GM06990 (cell line): ENCODE results near the gene AK5.

Experiments
- DNase-seq: peaks from one replicate; pipeline ENCODE4 v3.0.0-alpha.2; 2011; ENCODE audit not compliant: insufficient read length; ENCODE audit errors: extremely low read depth
- H3K27me3 ChIP-seq: replicated peaks from 2 replicates; pipeline ENCODE4 v1.6.0; 2011; ENCODE audit warnings: low read length; ENCODE audit not compliant: control insufficient read depth, insufficient read depth
- H3K36me3 ChIP-seq: 2 replicates; pipeline ENCODE4 v1.5.1; 2011; ENCODE audit warnings: low read length; ENCODE audit not compliant: control insufficient read depth, insufficient read depth
- H3K4me3 ChIP-seq: replicated peaks from 2 replicates; pipeline ENCODE4 v1.5.1; 2011; ENCODE audit warnings: low read depth, mild to moderate bottlenecking, control low read depth, low read length
- CTCF ChIP-seq: IDR thresholded peaks from 2 replicates; pipeline ENCODE4 v1.5.1; 2011; ENCODE audit warnings: low read length, control low read depth, mild to moderate bottlenecking, inconsistent platforms; ENCODE audit not compliant: insufficient read depth, poor library complexity, severe bottlenecking

The AK5 gene

GRCh38 chr1:77473690-77474089 is 191.9 kb downstream of the AK5 start:
- TF ChIP-seq CTCF: no peak
- no peak for DNase-seq
- Histone ChIP-seq H3K4me3 (no peak overlapping the region), H3K27me3 (peaks cover 3% of the 10 kb centered on the region), H3K36me3 (no peaks in the 10 kb centered on the region)

DNA sequence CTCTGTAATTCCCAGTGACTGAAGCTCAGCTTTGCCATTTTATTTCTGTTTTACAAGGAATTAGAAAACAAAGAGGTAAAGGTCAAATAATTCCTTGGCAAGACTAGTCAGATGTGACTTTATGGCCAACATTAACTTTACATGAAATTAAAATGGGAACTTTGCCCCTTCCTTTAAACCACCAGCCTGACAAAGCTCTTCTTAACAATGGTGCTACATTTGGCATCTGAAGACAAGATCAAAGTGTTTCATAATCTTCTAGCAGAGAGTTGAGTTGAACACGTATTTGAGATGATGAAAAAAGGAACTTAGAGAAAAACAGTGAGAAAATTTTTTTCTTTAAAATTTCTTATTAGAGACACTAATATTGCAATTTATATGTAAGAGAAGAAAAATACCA is 193.8 kb downstream of the AK5 start:
- Histone ChIP-seq H3K27me3 (peaks cover 3% of the 10 kb centered on the region), H3K36me3 (no peaks in the 10 kb centered on the region), H3K4me3 (no peak overlapping the region)
- no peak for TF ChIP-seq CTCF
- no peak for DNase-seq

- no peaks in the 10 kb centered on the region for H3K36me3 ChIP-seq
- no peak overlapping the region for H3K4me3 ChIP-seq
- H3K27me3 ChIP-seq: peaks cover 3% of the 10 kb centered on the region
- no peak for TF ChIP-seq CTCF
- no peak for DNase-seq
Observed at GRCh38 chr1:77476475-77476874, 194.7 kb downstream of the AK5 start.

DNA sequence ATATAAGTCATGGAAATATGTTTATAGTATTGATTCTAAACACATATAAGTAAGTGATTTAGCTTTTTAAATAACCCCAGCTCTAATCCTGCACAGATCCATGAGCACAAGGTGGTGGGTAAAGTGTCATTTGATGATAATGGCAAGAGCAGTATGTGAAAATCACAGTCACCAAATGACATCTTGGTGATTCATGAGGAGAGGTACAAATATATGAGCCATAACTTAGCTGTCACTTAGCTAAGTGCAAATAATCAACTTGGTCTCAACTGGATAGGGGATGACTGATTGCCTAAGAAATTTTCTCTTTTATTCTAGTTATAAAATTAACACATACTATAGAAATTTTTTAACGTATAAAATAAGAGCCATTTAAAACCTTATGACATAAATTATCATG is 202.5 kb downstream of the AK5 start:
- no peak overlapping the region for H3K4me3 ChIP-seq
- no peak for TF ChIP-seq CTCF
- H3K27me3 ChIP-seq: no peaks in the 10 kb centered on the region; the same call in none of the 2 replicates
- no peak for DNase-seq
- no peaks in the 10 kb centered on the region for H3K36me3 ChIP-seq

DNA sequence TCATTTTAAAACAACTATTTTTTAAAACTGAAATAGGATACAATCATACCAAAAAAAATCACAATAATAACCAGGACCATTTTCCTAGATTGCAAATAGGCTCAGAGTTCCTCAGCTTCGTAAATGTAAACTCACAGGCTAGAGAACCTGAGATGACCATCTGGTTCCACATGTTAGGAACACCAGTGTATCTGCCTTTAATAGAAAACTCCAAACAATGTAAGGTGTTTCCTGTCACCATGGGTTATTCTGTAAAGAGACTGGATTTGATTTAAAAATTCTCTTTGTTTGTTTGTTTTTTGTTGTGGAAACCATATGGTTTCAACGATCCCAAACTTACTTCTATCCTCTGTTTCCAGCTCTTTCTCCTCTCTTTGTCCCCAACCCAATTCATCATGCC is 203.1 kb downstream of the AK5 start:
- DNase-seq: no peak
- Histone ChIP-seq H3K36me3 (no peaks in the 10 kb centered on the region), H3K4me3 (no peak overlapping the region), H3K27me3 (no peaks in the 10 kb centered on the region; the same call in 1 of the 2 replicates)
- no peak for TF ChIP-seq CTCF

GRCh38 chr1:77487631-77488030 is 205.8 kb downstream of the AK5 start:
- Histone ChIP-seq H3K27me3 (no peaks in the 10 kb centered on the region), H3K36me3 (no peaks in the 10 kb centered on the region), H3K4me3 (no peak overlapping the region)
- DNase-seq: no peak
- TF ChIP-seq CTCF: no peak
